Transverse colon (tissue), 4 donors: ENCODE results near the gene GPR26.

Experiments used
- CTCF ChIP-seq, 5 experiments: fragments of 200-600 bp in 3 of 5; fragments of 450-650 bp in 2 of 5; sonication (generic) in 3 of 5; IDR thresholded peaks; 1 replicate in 2 of 5; 2 replicates in 3 of 5; pipeline ENCODE4 v1.5.1; 2016 to 2017; ENCODE audit warnings: antibody characterized with exemption in 5 of 5, inconsistent platforms in 3 of 5, mild to moderate bottlenecking in 2 of 5, moderate library complexity in 1 of 5
- POLR2AphosphoS5 ChIP-seq, 3 donors: sonication (generic); formaldehyde crosslinking; IDR thresholded peaks; one replicate each; pipeline ENCODE4 v1.6.1; 2016; ENCODE audit warnings: antibody characterized with exemption in 3 of 3

DNA sequence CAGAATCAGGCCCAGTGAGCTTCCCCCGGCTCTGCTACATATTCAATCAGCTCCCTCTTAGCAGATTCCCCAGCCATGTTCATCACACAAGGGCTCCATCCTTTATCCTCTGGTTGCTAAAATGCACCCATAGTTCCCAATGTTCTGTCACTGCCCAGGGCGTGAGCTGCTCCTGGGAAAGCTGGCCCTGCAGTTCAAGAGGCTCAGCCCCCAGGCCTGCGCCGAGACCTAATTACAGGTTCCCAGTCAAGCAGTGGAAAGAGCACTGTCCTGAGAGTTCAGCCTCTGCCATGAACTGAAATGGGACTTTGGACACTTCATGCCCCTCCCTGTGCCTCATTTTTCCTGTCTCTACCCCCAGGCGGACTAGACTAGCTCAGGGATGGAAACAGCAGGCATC, 75.6 kb downstream of the GPR26 start:
- TF ChIP-seq POLR2AphosphoS5 (IDR thresholded peaks at IDR 0.05) (no peak), CTCF (IDR thresholded peaks at IDR 0.05) (no peak)
